SU-DHL-6 (cell line): Measurements from ENCODE around the gene GNB5.

ENCODE experiments used
- CTCF ChIP-seq: fragments of 200-600 bp; sonication (generic); IDR thresholded peaks from one replicate; pipeline ENCODE4 v1.5.1; 2017; ENCODE audit warnings: antibody characterized with exemption, mild to moderate bottlenecking, low read length, moderate library complexity; ENCODE audit not compliant: insufficient read depth, poor library complexity, severe bottlenecking
- EZH2phosphoT487 ChIP-seq: fragments of 200-600 bp; sonication (generic), shearing (Covaris generic); conservative IDR thresholded peaks from 2 replicates; pipeline ENCODE4 v1.6.1; 2018; ENCODE audit warnings: mild to moderate bottlenecking, antibody characterized with exemption, low read length, moderate library complexity, mixed read lengths

GRCh38 chr15:52206446-52206845 is 15.3 kb upstream of the GNB5 start:
- TF ChIP-seq CTCF (no peak), EZH2phosphoT487 (no peak)
